DOHH2 (cell line): Measurements from ENCODE around the gene OR1J1.

Experiments
- CTCF ChIP-seq: fragments of 200-600 bp; sonication (generic); IDR thresholded peaks from one replicate; pipeline ENCODE4 v1.5.1; 2014; ENCODE audit warnings: antibody characterized with exemption, mild to moderate bottlenecking, low read depth, low read length; ENCODE audit not compliant: poor library complexity, severe bottlenecking
- EZH2phosphoT487 ChIP-seq: fragments of 200-600 bp; sonication (generic); IDR thresholded peaks from 2 replicates; pipeline ENCODE4 v1.6.1; 2017; ENCODE audit warnings: borderline replicate concordance, mild to moderate bottlenecking, antibody characterized with exemption, low read length, moderate library complexity, mixed read lengths

GRCh38 chr9:122464633-122465567 lies 12.8 kb downstream of the OR1J1 start:
- TF ChIP-seq CTCF = peak; percentile 85
- no peak for TF ChIP-seq EZH2phosphoT487
